Fibroblast of lung (primary cell): Measurements from ENCODE around the gene HOXA9. TPM values are rescaled to one million over a fixed set of nuclear protein-coding genes. Genes with fewer than 3 reads are reported as not detected.

Source experiments
- DNase-seq, 2 donors: peaks; one replicate each; pipeline versions ENCODE4 v3.0.0 to v3.0.0-alpha.2; 2010; ENCODE audit warnings: low read depth in 2 of 2
- H2AFZ ChIP-seq: 2 replicates; pipeline ENCODE4 v1.5.1; 2012; ENCODE audit warnings: low read length, control low read depth, inconsistent platforms
- H3K27ac ChIP-seq: 2 replicates; pipeline ENCODE4 v1.5.1; 2011; ENCODE audit warnings: low read length, control low read depth; ENCODE audit not compliant: insufficient read depth
- H3K27me3 ChIP-seq: 2 replicates; pipeline ENCODE4 v1.5.1; 2011; ENCODE audit warnings: mild to moderate bottlenecking, low read length; ENCODE audit not compliant: control insufficient read depth, insufficient read depth
- H3K36me3 ChIP-seq: 2 replicates; pipeline ENCODE4 v1.5.1; 2011; ENCODE audit warnings: low read length; ENCODE audit not compliant: control insufficient read depth, insufficient read depth
- H3K4me1 ChIP-seq: 2 replicates; pipeline ENCODE4 v1.5.1; 2011; ENCODE audit warnings: low read length; ENCODE audit not compliant: control insufficient read depth, insufficient read depth; ENCODE audit errors: extremely low read depth
- H3K4me2 ChIP-seq: 2 replicates; pipeline ENCODE4 v1.5.1; 2011; ENCODE audit warnings: low read length, control low read depth; ENCODE audit not compliant: insufficient read depth; ENCODE audit errors: extremely low read depth
- H3K4me3 ChIP-seq, 4 experiments: fragments of 200-600 bp in 1 of 4; sonication (generic) in 1 of 4; replicated peaks in 1 of 4; 2 replicates each; pipeline ENCODE4 v1.5.1; 2011 to 2016; ENCODE audit warnings: low read length in 4 of 4, low read depth in 3 of 4, mild to moderate bottlenecking in 3 of 4, control low read depth in 2 of 4, inconsistent platforms in 1 of 4, mixed read lengths in 1 of 4; ENCODE audit not compliant: insufficient read depth in 1 of 4; ENCODE audit errors: control extremely low read depth in 1 of 4
- H3K79me2 ChIP-seq: 2 replicates; pipeline ENCODE4 v1.5.1; 2012; ENCODE audit warnings: mild to moderate bottlenecking, low read length, inconsistent platforms; ENCODE audit not compliant: control insufficient read depth, insufficient read depth
- H3K9ac ChIP-seq: 2 replicates; pipeline ENCODE4 v1.5.1; 2011; ENCODE audit warnings: mild to moderate bottlenecking, low read length, control low read depth; ENCODE audit not compliant: insufficient read depth
- H3K9me3 ChIP-seq: 2 replicates; pipeline ENCODE4 v1.5.1; 2012; ENCODE audit warnings: low read depth, low read length; ENCODE audit not compliant: control insufficient read depth, insufficient read depth
- H4K20me1 ChIP-seq: 2 replicates; pipeline ENCODE4 v1.5.1; 2011; ENCODE audit warnings: low read length; ENCODE audit not compliant: control insufficient read depth, insufficient read depth; ENCODE audit errors: extremely low read depth
- CTCF ChIP-seq, 2 donors: IDR thresholded peaks in 1 of 2; conservative IDR thresholded peaks in 1 of 2; 1 replicate in 1 of 2; 2 replicates in 1 of 2; pipeline ENCODE4 v1.5.1; 2011 to 2012; ENCODE audit warnings: low read length in 2 of 2, control low read depth in 1 of 2, inconsistent platforms in 1 of 2, low read depth in 1 of 2, mild to moderate bottlenecking in 1 of 2
- EZH2 ChIP-seq: IDR thresholded peaks from 2 replicates; pipeline ENCODE4 v1.5.1; 2012; ENCODE audit warnings: low read length, control low read depth, mild to moderate bottlenecking; ENCODE audit errors: missing control alignments
- polyA plus RNA-seq, 2 donors: library from polyadenylated mRNA; depleted of rRNA in 1 of 2; stranded (reverse) in 1 of 2; unstranded in 1 of 2; fragments of >200 nt; gene quantifications; 2 replicates each; pipeline ENCODE4 v1.2.1, GENCODE V29; 2011 to 2012; ENCODE audit warnings: missing spikeins in 1 of 2
- total RNA-seq: library from RNA; depleted of rRNA; stranded (reverse); fragments of >200 nt; gene quantifications from 2 replicates; pipeline ENCODE4 v1.2.1, GENCODE V29; 2014

The HOXA9 gene
- total and polyA plus RNA-seq, 2 donors (not counting 1 experiment from before 2014, with no cell fraction given): 0.08 TPM; not detected in 1

GRCh38 chr7:27184337-27185012, 19.1 kb upstream of the HOXA9 start:
- Histone ChIP-seq H3K4me1 (no peaks in the 10 kb centered on the region), H3K27me3 (peaks cover 71% of the 10 kb centered on the region), H3K9ac (no peak overlapping the region), H3K4me3 (peak overlapping the region; percentile 17 to 41 (median 18)), H3K9me3 (no peaks in the 10 kb centered on the region), H4K20me1 (no peaks in the 10 kb centered on the region), H3K79me2 (no peaks in the 10 kb centered on the region), H3K4me2 (peak overlapping the region; percentile 52), H2AFZ (no peak overlapping the region), H3K36me3 (no peaks in the 10 kb centered on the region), H3K27ac (no peak overlapping the region)
- TF ChIP-seq EZH2 (peak; percentile 94), CTCF (conservative IDR thresholded peaks at IDR 0.05 in 1 of 2, IDR thresholded peaks at IDR 0.05 in 1 of 2; ENCODE audit: low read depth in 1 of 2, low read length in 2 of 2) (no peak)
- peak in 1 of 2 donors; percentile 15 for DNase-seq

- H3K4me1 ChIP-seq: no peaks in the 10 kb centered on the region
- H3K27ac ChIP-seq: no peak overlapping the region
- DNase-seq: no peak
Observed at GRCh38 chr7:27183682-27184336, 18.5 kb upstream of the HOXA9 start.

More at GRCh38 chr7:27183682-27184336, 18.5 kb upstream of the HOXA9 start:
- TF ChIP-seq CTCF (conservative IDR thresholded peaks at IDR 0.05 in 1 of 2, IDR thresholded peaks at IDR 0.05 in 1 of 2; ENCODE audit: low read depth in 1 of 2, low read length in 2 of 2): no peak
- TF ChIP-seq EZH2: peak; percentile 70
- Histone ChIP-seq H3K27me3 (peaks cover 70% of the 10 kb centered on the region), H3K36me3 (no peaks in the 10 kb centered on the region), H3K4me3 (peak overlapping the region; percentile 17 to 41 (median 18)), H2AFZ (no peak overlapping the region), H3K9ac (no peak overlapping the region), H3K4me2 (peak overlapping the region; percentile 52), H3K9me3 (no peaks in the 10 kb centered on the region), H4K20me1 (no peaks in the 10 kb centered on the region), H3K79me2 (no peaks in the 10 kb centered on the region)
